H1 (cell line): Measurements from ENCODE around the gene CENPB. TPM values are rescaled to one million over a fixed set of nuclear protein-coding genes. Genes with fewer than 3 reads are reported as not detected.

Experiments
- CTCF ChIA-PET: fragments of 300-600 bp; sonication (Branson Sonifier 250); formaldehyde crosslinking; loops from one replicate; lab custom pipeline; 2021; ENCODE audit not compliant: partially characterized antibody; lab: Charles Lee
- POLR2A ChIA-PET: fragments of 300-600 bp; sonication (Branson Sonifier 250); formaldehyde crosslinking; loops from one replicate; lab custom pipeline; 2021; ENCODE audit warnings: inconsistent platforms; ENCODE audit not compliant: partially characterized antibody; lab: Charles Lee
- DNase-seq, 2 experiments: peaks; one replicate each; pipeline versions ENCODE4 v3.0.0 to v3.0.0-alpha.2; 2010 to 2022; ENCODE audit warnings: low spot score in 2 of 2, low read depth in 1 of 2, mixed read lengths in 1 of 2
- FAIRE-seq: peaks from 2 replicates; lab custom pipeline; 2011; peaks lifted over from hg19 to GRCh38; lab: Jason Lieb, UNC
- H2AFZ ChIP-seq: 2 replicates; pipeline ENCODE4 v1.8.1; 2012; ENCODE audit warnings: low read length, inconsistent platforms
- H2AK5ac ChIP-seq: 2 replicates; pipeline ENCODE4 v1.6.1; 2013; ENCODE audit warnings: low read depth, low read length
- H2BK120ac ChIP-seq: replicated peaks from 2 replicates; pipeline ENCODE3; 2013; ENCODE audit warnings: low read depth, low read length, inconsistent platforms
- H2BK12ac ChIP-seq: 2 replicates; pipeline ENCODE4 v1.6.1; 2013; ENCODE audit warnings: low read depth, low read length
- H2BK15ac ChIP-seq: 2 replicates; pipeline ENCODE4 v1.6.1; 2013; ENCODE audit warnings: low read length
- H2BK20ac ChIP-seq: 2 replicates; pipeline ENCODE4 v1.6.1; 2013; ENCODE audit warnings: low read length
- H2BK5ac ChIP-seq: 2 replicates; pipeline ENCODE4 v1.6.1; 2013; ENCODE audit warnings: low read depth, low read length
- H3K14ac ChIP-seq: 2 replicates; pipeline ENCODE4 v1.6.1; 2013; ENCODE audit warnings: inconsistent platforms; ENCODE audit not compliant: insufficient read length
- H3K18ac ChIP-seq: 2 replicates; pipeline ENCODE4 v1.6.1; 2013; ENCODE audit warnings: low read length; ENCODE audit errors: extremely low read depth
- H3K23ac ChIP-seq: 2 replicates; pipeline ENCODE4 v1.6.1; 2013; ENCODE audit warnings: inconsistent platforms; ENCODE audit not compliant: insufficient read length
- H3K23me2 ChIP-seq: 2 replicates; pipeline ENCODE4 v1.6.1; 2013; ENCODE audit warnings: low read depth, low read length
- H3K27ac ChIP-seq: 2 replicates; pipeline ENCODE4 v1.6.1; 2011; ENCODE audit warnings: low read depth, low read length, inconsistent platforms
- H3K27me3 ChIP-seq, 4 experiments: replicated peaks in 1 of 4; 1 replicate in 1 of 4; 2 replicates in 3 of 4; pipeline versions ENCODE4 v1.6.1 to v1.8.1; 2011 to 2013; ENCODE audit warnings: low read length in 3 of 4, mild to moderate bottlenecking in 3 of 4, inconsistent platforms in 2 of 4, mixed read lengths in 2 of 4, moderate library complexity in 1 of 4; ENCODE audit not compliant: control insufficient read depth in 3 of 4, insufficient read depth in 3 of 4; ENCODE audit errors: extremely low read depth in 1 of 4
- H3K36me3 ChIP-seq, 4 experiments: 2 replicates each; pipeline versions ENCODE4 v1.6.1 to v1.8.1; 2011 to 2013; ENCODE audit warnings: mild to moderate bottlenecking in 4 of 4, low read length in 3 of 4, moderate library complexity in 2 of 4, control low read depth in 1 of 4, inconsistent platforms in 1 of 4; ENCODE audit not compliant: insufficient read depth in 4 of 4, control insufficient read depth in 2 of 4
- H3K4ac ChIP-seq: replicated peaks from 2 replicates; pipeline ENCODE3; 2013; ENCODE audit warnings: low read length, low read depth, mixed read lengths, inconsistent platforms; ENCODE audit not compliant: insufficient read length
- H3K4me1 ChIP-seq, 4 experiments: replicated peaks in 1 of 4; 1 replicate in 1 of 4; 2 replicates in 3 of 4; pipeline versions ENCODE4 v1.6.1 to v1.8.1; 2011 to 2013; ENCODE audit warnings: low read length in 3 of 4, inconsistent platforms in 2 of 4, mixed read lengths in 1 of 4; ENCODE audit not compliant: insufficient read depth in 4 of 4, control insufficient read depth in 3 of 4
- H3K4me2 ChIP-seq, 2 experiments: 2 replicates each; pipeline versions ENCODE4 v1.6.1 to v1.8.1; 2011 to 2013; ENCODE audit warnings: low read depth in 2 of 2, low read length in 2 of 2, control low read depth in 1 of 2, inconsistent platforms in 1 of 2, mild to moderate bottlenecking in 1 of 2; ENCODE audit not compliant: insufficient read depth in 1 of 2
- H3K4me3 ChIP-seq, 4 experiments: fragments of 200-600, 300-600 bp in 1 of 4; sonication (generic), shearing (Covaris generic), sonication (Bioruptor Twin) in 1 of 4; 2 replicates each; pipeline versions ENCODE4 v1.5.1 to v1.8.1; 2011 to 2016; ENCODE audit warnings: low read length in 4 of 4, low read depth in 3 of 4, control low read depth in 2 of 4, inconsistent platforms in 2 of 4, mild to moderate bottlenecking in 2 of 4, mixed read lengths in 1 of 4, moderate library complexity in 1 of 4; ENCODE audit not compliant: insufficient read depth in 2 of 4; ENCODE audit errors: extremely low read depth in 1 of 4
- H3K56ac ChIP-seq: replicated peaks from 2 replicates; pipeline ENCODE3; 2013; ENCODE audit warnings: low read depth, mild to moderate bottlenecking, mixed read lengths, low read length, inconsistent platforms; ENCODE audit not compliant: insufficient read length
- H3K79me1 ChIP-seq: 2 replicates; pipeline ENCODE4 v1.6.1; 2013; ENCODE audit warnings: low read depth, low read length, control low read depth
- H3K79me2 ChIP-seq, 2 experiments: 2 replicates each; pipeline versions ENCODE4 v1.6.1 to v1.8.1; 2012 to 2013; ENCODE audit warnings: low read length in 2 of 2, mild to moderate bottlenecking in 2 of 2, inconsistent platforms in 1 of 2; ENCODE audit not compliant: insufficient read depth in 2 of 2, control insufficient read depth in 1 of 2
- H3K9ac ChIP-seq, 4 experiments: replicated peaks in 1 of 4; 1 replicate in 1 of 4; 2 replicates in 3 of 4; pipeline versions ENCODE4 v1.6.1 to v1.8.1; 2011 to 2013; ENCODE audit warnings: low read depth in 3 of 4, low read length in 3 of 4, control low read depth in 2 of 4, mild to moderate bottlenecking in 2 of 4, moderate library complexity in 2 of 4, inconsistent platforms in 1 of 4; ENCODE audit errors: extremely low read depth in 1 of 4
- H3K9me3 ChIP-seq, 2 experiments: 2 replicates each; pipeline versions ENCODE4 v1.6.1 to v1.8.1; 2012 to 2013; ENCODE audit warnings: mild to moderate bottlenecking in 2 of 2, moderate library complexity in 2 of 2, control low read depth in 1 of 2, inconsistent platforms in 1 of 2, low read depth in 1 of 2, low read length in 1 of 2, mixed read lengths in 1 of 2; ENCODE audit not compliant: insufficient read depth in 2 of 2
- H4K20me1 ChIP-seq, 2 experiments: replicated peaks in 1 of 2; 2 replicates each; pipeline versions ENCODE3 to v1.8.1; 2011 to 2013; ENCODE audit warnings: inconsistent platforms in 2 of 2, low read length in 2 of 2, mild to moderate bottlenecking in 1 of 2; ENCODE audit not compliant: insufficient read depth in 2 of 2, control insufficient read depth in 1 of 2
- H4K5ac ChIP-seq: 2 replicates; pipeline ENCODE4 v1.6.1; 2013; ENCODE audit warnings: low read length, low read depth, mixed read lengths, inconsistent platforms; ENCODE audit not compliant: insufficient read length
- H4K8ac ChIP-seq: 2 replicates; pipeline ENCODE4 v1.8.0; 2013; ENCODE audit warnings: mild to moderate bottlenecking, moderate library complexity, low read length, inconsistent platforms; ENCODE audit not compliant: insufficient read depth; ENCODE audit errors: extremely low read depth
- H4K91ac ChIP-seq: replicated peaks from 2 replicates; pipeline ENCODE3; 2013; ENCODE audit warnings: low read length, mixed read lengths, inconsistent platforms; ENCODE audit not compliant: insufficient read length
- BRCA1 ChIP-seq: IDR thresholded peaks from 2 replicates; pipeline ENCODE4 v1.6.1; 2012; ENCODE audit warnings: low read depth, low read length, improper control_type of control experiment
- CTBP2 ChIP-seq: IDR thresholded peaks from 2 replicates; pipeline ENCODE4 v1.7.0; 2011; ENCODE audit warnings: borderline replicate concordance, mild to moderate bottlenecking, moderate library complexity, mixed read lengths, low read length; ENCODE audit not compliant: insufficient read depth, insufficient read length
- GABPA ChIP-seq: IDR thresholded peaks from 2 replicates; pipeline ENCODE4 v1.6.1; 2011; ENCODE audit warnings: mild to moderate bottlenecking, low read length, moderate library complexity, borderline replicate concordance; ENCODE audit not compliant: insufficient read depth
- GTF2F1 ChIP-seq: IDR thresholded peaks from 2 replicates; pipeline ENCODE4 v1.6.1; 2012; ENCODE audit warnings: low read depth, low read length, improper control_type of control experiment, borderline replicate concordance
- HDAC2 ChIP-seq, 2 experiments: fragments of 300-600 bp in 1 of 2; sonication (generic) in 1 of 2; IDR thresholded peaks; 2 replicates each; pipeline ENCODE4 v1.6.1; 2011 to 2012; ENCODE audit warnings: low read depth in 2 of 2, low read length in 2 of 2, mild to moderate bottlenecking in 2 of 2, moderate library complexity in 2 of 2, borderline replicate concordance in 1 of 2, inconsistent platforms in 1 of 2
- HDAC6 ChIP-seq: IDR thresholded peaks from one replicate; pipeline ENCODE4 v1.7.1; 2012; ENCODE audit warnings: low read depth, mild to moderate bottlenecking, inconsistent platforms, low read length, moderate library complexity
- KDM1A ChIP-seq: fragments of 200-600, 300-600 bp; sonication (generic); IDR thresholded peaks from 2 replicates; pipeline ENCODE4 v1.7.1; 2016; ENCODE audit warnings: mild to moderate bottlenecking, low read length, borderline replicate concordance
- MAFK ChIP-seq: IDR thresholded peaks from 2 replicates; pipeline ENCODE4 v1.6.1; 2012; ENCODE audit warnings: low read depth, mild to moderate bottlenecking, improper control_type of control experiment, low read length
- NANOG ChIP-seq: IDR thresholded peaks from 2 replicates; pipeline ENCODE4 v1.6.1; 2011; ENCODE audit warnings: low read length, low read depth, mild to moderate bottlenecking, inconsistent platforms; ENCODE audit not compliant: insufficient read depth, poor library complexity, severe bottlenecking
- POLR2AphosphoS5 ChIP-seq: IDR thresholded peaks from 2 replicates; pipeline ENCODE4 v1.6.1; 2011; ENCODE audit warnings: low read depth, low read length
- TAF7 ChIP-seq: optimal IDR thresholded peaks from 2 replicates; pipeline ENCODE3; 2011; ENCODE audit warnings: low read depth, mild to moderate bottlenecking, inconsistent platforms, low read length, moderate library complexity, borderline replicate concordance
- WGBS, 2 experiments: shearing (Covaris generic) in 1 of 2; methylation state at CpG; one replicate each; pipeline versions ENCODE4 v1.1.6 to v1.1.7; 2013 to 2015; ENCODE audit warnings: low lambda C conversion rate in 2 of 2, mixed read lengths in 2 of 2, inconsistent platforms in 1 of 2, low coverage in 1 of 2, missing lambda C conversion rate in 1 of 2; ENCODE audit not compliant: insufficient replicate concordance in 2 of 2, insufficient coverage in 1 of 2, insufficient read length in 1 of 2; ENCODE audit errors: extremely low coverage in 1 of 2, missing lambda C conversion rate in 1 of 2; 5-methylcytosine and 5-hydroxymethylcytosine counted together
- polyA plus RNA-seq, 7 experiments: library from polyadenylated mRNA; depleted of rRNA in 3 of 7; stranded (reverse) in 5 of 7; unstranded in 2 of 7; fragments of >200 nt in 5 of 7; fragments of 200-250 nt in 2 of 7; gene quantifications; 1 replicate in 5 of 7; 2 replicates in 1 of 7; 4 replicates in 1 of 7; pipeline versions ENCODE4 v1.2.1 to v1.2.3, GENCODE V29; 2011 to 2013; ENCODE audit warnings: missing spikeins in 2 of 7, mixed read lengths in 2 of 7
- total RNA-seq: library from RNA; stranded (reverse); fragmentation: NEBNext Ultra II Directional; extraction: Animal tissue kit (Norgen Biotek cat#: 25700); gene quantifications from 2 replicates; pipeline ENCODE4 v1.2.1, GENCODE V29; 2021

CENPB gene
- total and polyA plus RNA-seq, 2 of the 8 experiments (the other 6 are each of a cell fraction or from before 2014, with no cell fraction given) = 17.7 to 51.6 TPM

- no peak overlapping the region for H4K5ac ChIP-seq
- H3K4me3 ChIP-seq = no peak overlapping the region
- no peak overlapping the region for H3K9ac ChIP-seq
- H4K20me1 ChIP-seq = no peaks in the 10 kb centered on the region
- no peak overlapping the region for H2BK120ac ChIP-seq
- ChIA-PET CTCF (interaction anchor here (0.6 to 18.5 kb wide), 18 partner anchors 13 to 185 kb away, joined by 3 to 308 read pairs (median 5); partner anchors contain the start of gene SIGLEC1), POLR2A (interaction anchor here (0.9 to 2.2 kb wide), 6 partner anchors 11 to 64 kb away, joined by 3 to 9 read pairs (median 4); partner anchors contain the start of genes ADAM33 and ADISSP)
- peaks cover 0 to 21% (median 14%) of the 10 kb centered on the region in 4 experiments; a peak in 6 of 7 replicates for H3K4me1 ChIP-seq
- no peak overlapping the region for H3K18ac ChIP-seq
- no peak overlapping the region for H4K8ac ChIP-seq
- DNase-seq (no peak), FAIRE-seq (no peak)
- H2AK5ac ChIP-seq = no peak overlapping the region
- no peak overlapping the region for H3K4ac ChIP-seq
- no peak overlapping the region for H2BK5ac ChIP-seq
- H3K23ac ChIP-seq = no peak overlapping the region
- H3K4me2 ChIP-seq = no peak overlapping the region
- no peaks in the 10 kb centered on the region for H3K9me3 ChIP-seq
- H3K36me3 ChIP-seq = no peaks in the 10 kb centered on the region
- H4K91ac ChIP-seq = no peak overlapping the region
- H3K56ac ChIP-seq = no peak overlapping the region
- 0 out of 2 replicates have a peak overlapping the region, but pooled peaks have one; percentile 0 for H2BK12ac ChIP-seq
- H3K27me3 ChIP-seq = peaks cover 0 to 4% (median 1%) of the 10 kb centered on the region in 4 experiments; a peak in 3 of 7 replicates
- no peaks in the 10 kb centered on the region for H3K79me1 ChIP-seq
- no peak overlapping the region for H3K27ac ChIP-seq
- peaks cover 6% of the 10 kb centered on the region; the same call in 1 of the 2 replicates for H3K23me2 ChIP-seq
- H2AFZ ChIP-seq = no peak overlapping the region
- 85% methylated on average over 11 of the region's 15 CpGs; no CpG with 5 or more reads in 1 of the 2 experiments for WGBS, 2 experiments
- no peak overlapping the region for H2BK15ac ChIP-seq
- H3K79me2 ChIP-seq = no peaks in the 10 kb centered on the region
- H2BK20ac ChIP-seq = 0 out of 2 replicates have a peak overlapping the region, but pooled peaks have one; percentile 22
- no peak overlapping the region for H3K14ac ChIP-seq
- TF ChIP-seq MAFK (no peak), GABPA (no peak), CTBP2 (no peak), POLR2AphosphoS5 (no peak), HDAC2 (IDR thresholded peaks at IDR 0.05; ENCODE audit: borderline replicate concordance in 1 of 2, low read depth in 2 of 2, low read length in 2 of 2) (no peak), GTF2F1 (no peak), NANOG (no peak), BRCA1 (no peak), TAF7 (no peak), HDAC6 (no peak), KDM1A (no peak)
These were observed 45.8 kb downstream of the CENPB start for GRCh38 chr20:3740615-3741301.
